Subcutaneous adipose tissue (tissue), 4 donors: Measurements from ENCODE around the gene PIP5K1C. TPM values are rescaled to one million over a fixed set of nuclear protein-coding genes. Genes with fewer than 3 reads are reported as not detected.

ENCODE experiments used
- total RNA-seq, 4 donors: library from RNA; depleted of rRNA; stranded (reverse); fragments of >200 nt; gene quantifications; one replicate each; pipeline ENCODE4 v1.1.0, GENCODE V29; 2016
- TF ChIP-seq, protein P1 (sequence below): fragments of 450-650 bp; IDR thresholded peaks from one replicate; pipeline ENCODE4 v1.5.1; 2016; ENCODE audit warnings: low read depth, mild to moderate bottlenecking, control low read depth, antibody characterized with exemption, moderate library complexity

PIP5K1C gene
- total RNA-seq, 4 donors from 2014 or later = 10.1 to 25.4 (median 13.7) TPM

DNA sequence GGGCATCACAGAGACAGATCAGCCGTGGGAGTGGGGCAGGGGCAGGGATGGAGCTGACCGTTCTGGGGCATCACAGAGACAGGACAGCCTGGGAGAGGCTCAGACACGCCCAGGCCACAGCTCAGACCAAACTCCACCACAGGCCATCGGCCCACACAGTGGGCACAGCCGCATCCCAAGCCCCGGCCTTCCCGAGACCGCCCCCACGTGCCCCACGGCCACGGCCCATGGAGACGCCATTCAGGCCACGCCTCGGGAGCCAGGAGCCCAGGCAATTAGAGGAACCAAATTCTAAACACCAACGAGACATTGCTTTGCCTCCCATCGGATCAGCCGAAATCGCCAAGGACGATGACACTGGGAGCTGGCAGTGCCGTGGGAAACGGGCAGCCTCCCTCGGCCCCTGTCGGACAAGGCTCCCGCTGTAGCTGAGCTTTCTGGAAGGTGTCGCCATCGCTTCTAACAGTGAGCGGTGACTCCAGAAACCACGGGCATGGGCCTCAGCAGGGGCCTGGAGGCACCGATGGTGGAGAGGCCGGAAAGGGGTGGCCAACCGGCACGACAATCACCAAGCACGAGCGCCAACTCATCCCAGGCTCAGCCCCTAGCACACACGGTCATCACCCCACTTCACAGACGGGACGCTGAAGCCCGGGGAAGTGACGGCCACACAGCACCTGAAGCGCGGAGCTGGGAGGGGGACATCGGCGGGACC, 2.4 kb downstream of the PIP5K1C start:
- TF ChIP-seq, protein P1, sequence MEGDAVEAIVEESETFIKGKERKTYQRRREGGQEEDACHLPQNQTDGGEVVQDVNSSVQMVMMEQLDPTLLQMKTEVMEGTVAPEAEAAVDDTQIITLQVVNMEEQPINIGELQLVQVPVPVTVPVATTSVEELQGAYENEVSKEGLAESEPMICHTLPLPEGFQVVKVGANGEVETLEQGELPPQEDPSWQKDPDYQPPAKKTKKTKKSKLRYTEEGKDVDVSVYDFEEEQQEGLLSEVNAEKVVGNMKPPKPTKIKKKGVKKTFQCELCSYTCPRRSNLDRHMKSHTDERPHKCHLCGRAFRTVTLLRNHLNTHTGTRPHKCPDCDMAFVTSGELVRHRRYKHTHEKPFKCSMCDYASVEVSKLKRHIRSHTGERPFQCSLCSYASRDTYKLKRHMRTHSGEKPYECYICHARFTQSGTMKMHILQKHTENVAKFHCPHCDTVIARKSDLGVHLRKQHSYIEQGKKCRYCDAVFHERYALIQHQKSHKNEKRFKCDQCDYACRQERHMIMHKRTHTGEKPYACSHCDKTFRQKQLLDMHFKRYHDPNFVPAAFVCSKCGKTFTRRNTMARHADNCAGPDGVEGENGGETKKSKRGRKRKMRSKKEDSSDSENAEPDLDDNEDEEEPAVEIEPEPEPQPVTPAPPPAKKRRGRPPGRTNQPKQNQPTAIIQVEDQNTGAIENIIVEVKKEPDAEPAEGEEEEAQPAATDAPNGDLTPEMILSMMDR = no peak

DNA sequence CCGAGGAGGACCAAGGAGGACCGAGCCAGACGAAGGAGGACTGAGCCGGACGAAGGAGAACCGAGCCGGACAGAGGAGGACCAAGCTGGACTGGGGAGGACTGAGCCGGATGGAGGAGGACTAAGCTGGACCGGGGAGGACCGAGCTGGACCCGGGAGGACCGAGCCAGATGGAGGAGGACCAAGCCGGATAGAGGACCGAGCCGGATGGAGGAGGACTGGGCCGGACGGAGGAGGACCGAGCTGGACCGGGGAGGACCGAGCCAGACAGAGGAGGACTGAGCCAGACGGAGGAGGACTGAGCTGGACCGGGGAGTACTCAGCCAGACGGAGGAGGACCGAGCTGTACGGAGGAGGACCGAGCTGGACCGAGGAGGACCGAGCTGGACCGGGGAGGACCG, 3.2 kb downstream of the PIP5K1C start:
- TF ChIP-seq, protein P1 = no peak

DNA sequence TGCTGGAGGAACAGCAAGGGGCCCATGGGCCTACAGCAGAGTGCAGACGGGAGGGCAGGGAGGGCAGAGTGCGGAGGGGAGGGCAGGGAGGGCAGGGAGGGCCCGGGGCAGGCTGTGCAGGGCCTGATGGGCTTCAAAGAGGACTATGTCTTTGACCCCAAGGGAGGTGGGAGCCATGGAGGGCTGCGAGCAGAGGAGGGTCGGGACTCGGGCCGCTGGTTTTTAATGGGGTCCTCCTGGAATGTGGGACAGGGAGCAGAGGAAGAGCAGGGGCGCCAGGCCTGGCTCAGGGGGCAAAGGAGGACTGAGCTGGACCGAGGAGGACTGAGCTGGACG, 3.6 kb downstream of the PIP5K1C start:
- TF ChIP-seq, protein P1 = no peak

DNA sequence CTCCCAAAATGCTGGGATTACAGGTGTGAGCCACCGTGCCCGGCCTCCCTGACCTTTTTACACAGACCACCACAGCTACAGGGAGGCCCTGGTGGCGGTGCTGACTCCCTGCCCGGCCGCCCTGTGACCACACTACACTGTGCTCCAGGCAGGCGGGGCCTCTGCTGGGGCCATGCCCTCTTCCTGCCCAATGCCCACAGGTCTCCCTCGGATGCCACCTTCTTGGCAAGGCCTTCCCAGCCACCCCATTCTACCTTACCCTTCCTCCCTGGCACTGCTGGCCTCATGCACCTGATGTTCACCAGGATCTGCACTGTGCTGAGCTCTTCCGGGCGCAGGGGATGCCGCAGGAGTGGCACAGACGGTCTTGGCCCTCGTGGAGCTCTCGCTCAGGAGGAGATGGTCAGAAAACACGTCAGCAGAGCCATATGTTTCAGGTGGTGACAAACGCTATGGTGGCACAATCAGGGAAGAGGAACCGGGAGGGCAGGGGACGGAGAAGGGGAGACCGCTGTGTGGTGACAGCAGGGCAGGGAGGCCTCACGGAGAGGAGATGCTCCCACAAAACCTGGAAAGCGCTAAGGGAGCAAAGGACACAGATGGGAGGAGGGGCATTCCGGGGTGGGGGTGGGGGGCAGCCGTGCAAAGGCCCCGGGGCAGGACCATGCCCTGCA, 4.1 kb downstream of the PIP5K1C start:
- TF ChIP-seq, protein P1 = no peak

DNA sequence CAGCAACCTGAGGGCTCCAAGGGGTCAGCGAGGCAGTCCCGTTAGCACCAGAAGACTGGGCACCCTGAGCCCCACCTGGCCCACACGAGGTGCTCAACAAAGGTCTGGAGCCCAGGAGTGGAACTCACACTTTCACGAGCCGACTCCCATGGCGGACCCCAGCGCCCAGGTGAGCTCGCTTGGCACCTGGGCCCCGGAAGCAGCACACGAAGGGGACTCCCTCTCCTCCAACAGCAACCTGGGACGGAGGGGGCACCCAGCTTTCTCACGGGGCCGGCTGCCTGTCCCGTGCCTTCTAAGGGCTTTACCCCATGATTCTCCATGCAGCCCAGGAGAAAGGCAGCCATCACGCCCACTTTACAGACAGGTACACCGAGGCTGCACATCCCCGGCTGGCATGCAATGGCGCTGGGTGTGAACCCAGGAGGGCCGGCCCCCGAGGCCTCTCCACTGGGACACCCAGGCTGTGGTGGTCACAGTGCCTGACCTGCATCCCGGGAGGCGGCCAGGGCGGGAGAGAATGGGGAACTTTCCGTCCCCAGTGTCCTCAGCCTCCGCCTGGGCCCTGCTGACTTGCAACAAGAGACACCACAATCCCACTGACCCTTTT, 5.0 kb downstream of the PIP5K1C start:
- TF ChIP-seq, protein P1 = no peak

DNA sequence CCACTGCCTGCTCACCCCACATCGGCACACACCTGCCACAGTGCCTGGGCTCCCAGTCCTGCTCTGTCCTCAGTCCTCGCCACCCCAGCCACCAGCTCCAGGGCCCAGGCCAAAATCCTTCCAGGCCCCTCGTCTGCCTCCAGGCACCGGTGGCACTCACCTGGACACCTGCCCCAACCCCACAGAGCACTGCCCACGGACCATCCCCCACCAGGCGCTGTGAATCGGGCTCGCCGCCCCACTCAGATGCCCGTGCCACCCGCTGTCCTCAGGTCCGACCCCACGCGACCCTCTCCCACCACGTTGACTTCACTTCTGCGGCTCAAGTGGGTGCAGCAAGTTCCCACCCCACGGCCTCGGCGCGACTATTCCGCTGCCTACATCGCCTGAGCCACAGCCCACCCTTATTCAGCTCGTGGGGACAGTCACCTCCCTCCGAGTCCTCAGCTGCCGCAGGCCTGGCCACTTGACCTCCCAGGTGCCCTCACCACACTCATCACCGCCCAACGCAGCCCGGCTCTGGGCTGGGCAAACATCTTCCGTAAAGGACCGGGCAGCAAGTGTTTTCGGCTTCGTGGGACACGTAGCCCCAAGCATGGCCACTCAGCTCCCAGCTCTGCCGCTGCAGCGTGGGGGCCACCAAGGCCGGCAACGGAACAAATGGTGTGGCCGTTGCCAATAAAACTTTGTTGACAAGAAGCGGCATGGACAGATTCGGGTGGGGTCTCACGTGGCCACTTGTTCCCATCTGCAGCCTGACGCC, 5.7 kb downstream of the PIP5K1C start:
- TF ChIP-seq, protein P1 = no peak
